DOHH2 (cell line): Measurements from ENCODE around the gene ATP8B2.

Experiments
- H3F3A ChIP-seq: fragments of 200-600 bp; sonication (generic), shearing (Covaris generic); 2 replicates; pipeline ENCODE4 v1.6.0; 2016; ENCODE audit warnings: antibody characterized with exemption, mild to moderate bottlenecking; ENCODE audit not compliant: control insufficient read depth, insufficient read depth
- H3K27ac ChIP-seq: fragments of 200-600 bp; sonication (generic); 2 replicates; pipeline ENCODE4 v1.5.1; 2014; ENCODE audit warnings: low read depth, mild to moderate bottlenecking, low read length, moderate library complexity
- H3K27me3 ChIP-seq: fragments of 200-600 bp; sonication (generic); 2 replicates; pipeline ENCODE4 v1.6.1; 2014; ENCODE audit warnings: mild to moderate bottlenecking, low read length, mixed read lengths; ENCODE audit not compliant: control insufficient read depth
- H3K36me3 ChIP-seq: fragments of 200-600 bp; sonication (generic); 2 replicates; pipeline ENCODE4 v1.6.1; 2014; ENCODE audit warnings: mild to moderate bottlenecking, low read length, moderate library complexity, mixed read lengths; ENCODE audit not compliant: control insufficient read depth
- H3K4me1 ChIP-seq: fragments of 200-600 bp; sonication (generic); 2 replicates; pipeline ENCODE4 v1.6.1; 2014; ENCODE audit warnings: mild to moderate bottlenecking, low read length, mixed read lengths; ENCODE audit not compliant: control insufficient read depth
- H3K4me2 ChIP-seq: fragments of 200-600 bp; sonication (generic); 2 replicates; pipeline ENCODE4 v1.6.0; 2014; ENCODE audit warnings: mild to moderate bottlenecking, low read length, moderate library complexity
- H3K4me3 ChIP-seq: fragments of 200-600 bp; sonication (generic); 2 replicates; pipeline ENCODE4 v1.5.1; 2014; ENCODE audit warnings: mild to moderate bottlenecking, low read length, mixed read lengths
- H3K79me2 ChIP-seq: fragments of 200-600 bp; sonication (generic); 2 replicates; pipeline ENCODE4 v1.6.1; 2014; ENCODE audit warnings: mild to moderate bottlenecking, low read length, mixed read lengths; ENCODE audit not compliant: control insufficient read depth
- H3K9me2 ChIP-seq: fragments of 200-600 bp; sonication (generic); replicated peaks from 2 replicates; pipeline ENCODE4 v1.6.1; 2014; ENCODE audit warnings: mild to moderate bottlenecking, low read length, mixed read lengths; ENCODE audit not compliant: control insufficient read depth
- H3K9me3 ChIP-seq: fragments of 200-600 bp; sonication (generic); 2 replicates; pipeline ENCODE4 v1.6.1; 2014; ENCODE audit warnings: antibody characterized with exemption, low read length, mixed read lengths; ENCODE audit not compliant: control insufficient read depth, insufficient read depth
- H4K20me1 ChIP-seq: fragments of 200-600 bp; sonication (generic); 2 replicates; pipeline ENCODE4 v1.6.0; 2014; ENCODE audit warnings: low read depth, mild to moderate bottlenecking, antibody characterized with exemption, low read length, moderate library complexity; ENCODE audit not compliant: control insufficient read depth, insufficient read depth
- EZH2phosphoT487 ChIP-seq: fragments of 200-600 bp; sonication (generic); IDR thresholded peaks from 2 replicates; pipeline ENCODE4 v1.6.1; 2017; ENCODE audit warnings: borderline replicate concordance, mild to moderate bottlenecking, antibody characterized with exemption, low read length, moderate library complexity, mixed read lengths
- TF ChIP-seq, protein P1 (sequence below): fragments of 200-600 bp; sonication (generic); IDR thresholded peaks from one replicate; pipeline ENCODE4 v1.5.1; 2014; ENCODE audit warnings: antibody characterized with exemption, mild to moderate bottlenecking, low read depth, low read length; ENCODE audit not compliant: poor library complexity, severe bottlenecking

ATP8B2 gene

DNA sequence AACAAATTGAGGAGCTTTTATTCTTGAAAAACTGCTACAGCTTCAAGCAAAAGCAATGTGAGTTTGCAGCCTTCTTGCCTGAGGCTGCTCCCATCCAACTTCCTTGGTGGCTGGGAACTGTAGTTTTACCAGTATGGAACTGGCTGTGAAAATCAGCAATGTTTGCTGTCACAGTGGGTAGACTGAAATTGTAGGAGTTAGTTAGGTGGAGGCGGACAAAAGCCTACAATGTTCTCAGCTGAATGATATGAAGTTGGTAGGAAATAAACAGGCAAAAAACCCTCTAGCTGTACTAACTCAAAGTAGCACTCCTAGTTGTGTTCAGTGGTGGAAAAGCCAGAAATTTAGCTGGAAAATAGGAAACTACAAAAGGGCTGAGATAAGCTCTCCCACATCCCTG is 34.4 kb upstream of the ATP8B2 start:
- Histone ChIP-seq H3F3A (no peaks in the 10 kb centered on the region), H3K36me3 (no peaks in the 10 kb centered on the region), H3K27ac (no peak overlapping the region), H3K9me2 (no peaks in the 10 kb centered on the region), H3K9me3 (peaks cover 11% of the 10 kb centered on the region), H3K79me2 (no peaks in the 10 kb centered on the region), H3K27me3 (peaks cover 6% of the 10 kb centered on the region; the same call in 1 of the 2 replicates), H3K4me3 (no peak overlapping the region), H3K4me1 (no peaks in the 10 kb centered on the region), H3K4me2 (no peak overlapping the region), H4K20me1 (no peaks in the 10 kb centered on the region)
- TF ChIP-seq EZH2phosphoT487: no peak
- TF ChIP-seq, protein P1, sequence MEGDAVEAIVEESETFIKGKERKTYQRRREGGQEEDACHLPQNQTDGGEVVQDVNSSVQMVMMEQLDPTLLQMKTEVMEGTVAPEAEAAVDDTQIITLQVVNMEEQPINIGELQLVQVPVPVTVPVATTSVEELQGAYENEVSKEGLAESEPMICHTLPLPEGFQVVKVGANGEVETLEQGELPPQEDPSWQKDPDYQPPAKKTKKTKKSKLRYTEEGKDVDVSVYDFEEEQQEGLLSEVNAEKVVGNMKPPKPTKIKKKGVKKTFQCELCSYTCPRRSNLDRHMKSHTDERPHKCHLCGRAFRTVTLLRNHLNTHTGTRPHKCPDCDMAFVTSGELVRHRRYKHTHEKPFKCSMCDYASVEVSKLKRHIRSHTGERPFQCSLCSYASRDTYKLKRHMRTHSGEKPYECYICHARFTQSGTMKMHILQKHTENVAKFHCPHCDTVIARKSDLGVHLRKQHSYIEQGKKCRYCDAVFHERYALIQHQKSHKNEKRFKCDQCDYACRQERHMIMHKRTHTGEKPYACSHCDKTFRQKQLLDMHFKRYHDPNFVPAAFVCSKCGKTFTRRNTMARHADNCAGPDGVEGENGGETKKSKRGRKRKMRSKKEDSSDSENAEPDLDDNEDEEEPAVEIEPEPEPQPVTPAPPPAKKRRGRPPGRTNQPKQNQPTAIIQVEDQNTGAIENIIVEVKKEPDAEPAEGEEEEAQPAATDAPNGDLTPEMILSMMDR: no peak

DNA sequence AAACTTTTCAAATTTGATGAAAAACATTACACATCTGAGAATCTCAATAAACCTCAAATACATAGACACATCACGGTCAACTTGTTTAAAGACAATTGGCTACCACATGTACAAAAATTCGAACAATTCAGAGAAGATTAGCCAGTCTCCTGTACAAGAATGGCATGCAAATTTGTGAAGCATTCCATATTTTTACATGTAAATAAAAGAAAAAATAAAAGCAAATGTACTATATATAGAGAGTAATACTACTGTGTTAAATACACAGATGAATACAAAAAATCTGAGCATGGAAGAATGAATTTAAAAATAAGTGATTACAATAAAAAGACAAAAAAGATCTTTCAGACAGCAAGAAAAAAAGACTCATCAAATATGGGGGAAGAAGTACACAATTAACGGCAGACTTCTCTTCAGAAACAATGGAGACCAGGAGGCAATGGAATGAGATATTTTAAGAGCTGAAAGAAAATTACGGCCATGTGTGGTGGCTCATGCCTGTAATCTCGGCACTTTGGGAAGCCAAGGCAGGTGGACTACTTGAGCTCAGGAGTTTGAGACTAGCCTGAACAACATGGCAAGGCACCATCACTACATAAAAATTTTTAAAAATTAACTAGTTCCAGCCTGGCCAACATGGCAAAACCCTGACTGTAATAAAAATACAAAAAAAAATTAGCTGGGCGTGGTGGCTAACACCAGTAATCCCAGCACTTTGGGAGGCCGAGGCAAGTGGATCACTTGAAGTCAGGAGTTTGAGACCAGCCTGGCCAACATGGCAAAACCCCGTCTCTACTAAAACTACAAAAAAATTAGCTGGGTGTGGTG is 29.7 kb upstream of the ATP8B2 start:
- peaks cover 11% of the 10 kb centered on the region for H3K9me3 ChIP-seq
- no peak overlapping the region for H3K4me2 ChIP-seq
- H3F3A ChIP-seq: no peaks in the 10 kb centered on the region
- H3K27me3 ChIP-seq: no peaks in the 10 kb centered on the region
- TF ChIP-seq, protein P1: no peak
- no peak for TF ChIP-seq EZH2phosphoT487
- no peak overlapping the region for H3K4me3 ChIP-seq
- H3K36me3 ChIP-seq: no peaks in the 10 kb centered on the region
- H4K20me1 ChIP-seq: no peaks in the 10 kb centered on the region
- no peaks in the 10 kb centered on the region for H3K4me1 ChIP-seq
- no peaks in the 10 kb centered on the region for H3K9me2 ChIP-seq
- H3K79me2 ChIP-seq: no peaks in the 10 kb centered on the region
- H3K27ac ChIP-seq: no peak overlapping the region

DNA sequence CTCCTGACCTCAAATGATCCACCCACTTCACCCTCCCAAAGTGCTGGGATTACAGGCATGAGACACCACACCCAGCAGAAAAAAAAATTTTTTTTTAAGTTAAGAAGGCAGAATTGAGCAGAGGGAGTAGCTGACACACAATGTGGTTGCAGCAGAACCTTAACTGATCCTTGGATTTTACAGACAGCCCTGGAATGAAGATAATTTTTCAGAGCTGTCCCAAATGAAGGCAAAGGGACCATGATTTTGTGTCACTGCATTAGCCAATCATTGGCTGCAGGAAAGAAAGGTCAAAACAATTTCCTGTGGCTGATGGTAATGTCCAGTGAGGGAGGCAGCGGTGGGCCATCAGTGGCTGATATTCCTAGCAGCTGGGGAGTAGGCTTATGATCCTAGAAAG is 23.7 kb upstream of the ATP8B2 start:
- Histone ChIP-seq H3K4me1 (no peaks in the 10 kb centered on the region), H3K36me3 (no peaks in the 10 kb centered on the region), H3K4me3 (no peak overlapping the region), H3K4me2 (no peak overlapping the region), H3K27me3 (peaks cover 6% of the 10 kb centered on the region; the same call in 1 of the 2 replicates), H3K9me3 (no peaks in the 10 kb centered on the region), H3K79me2 (no peaks in the 10 kb centered on the region), H4K20me1 (no peaks in the 10 kb centered on the region), H3K9me2 (no peaks in the 10 kb centered on the region), H3F3A (no peaks in the 10 kb centered on the region), H3K27ac (no peak overlapping the region)
- TF ChIP-seq EZH2phosphoT487: no peak
- TF ChIP-seq, protein P1: no peak
